Stimulated activated CD4-positive, alpha-beta T cell treated with anti-CD3 and anti-CD28 coated beads, Interleukin-15, amount 100 ng/mL, for 48 hours (primary cell): Measurements from ENCODE around the gene JAZF1.

Source experiments
- DNase-seq, 2 donors: peaks; one replicate each; pipeline ENCODE4 v3.0.0-alpha.2; 2020; ENCODE audit warnings: low read depth in 2 of 2

The JAZF1 gene

DNA sequence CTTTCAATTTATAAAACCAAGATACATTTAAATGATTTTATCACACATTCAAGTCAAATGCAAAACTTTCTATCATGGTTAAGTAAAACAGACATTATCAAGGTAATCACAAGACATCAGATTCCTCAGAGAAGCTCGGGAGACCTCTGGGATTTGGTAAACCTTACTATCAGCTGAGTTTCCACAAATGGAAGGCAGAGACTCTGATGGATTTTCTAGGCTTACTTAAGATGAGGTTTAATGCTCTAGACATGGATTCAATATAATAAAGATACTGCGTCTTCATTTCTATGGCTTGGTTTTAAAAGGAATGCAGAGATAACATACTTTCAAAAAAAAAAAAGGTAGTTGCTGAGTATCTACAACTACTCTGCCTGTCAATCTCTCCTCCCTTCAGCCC lies 171.7 kb downstream of the JAZF1 start:
- no peak for DNase-seq

DNA sequence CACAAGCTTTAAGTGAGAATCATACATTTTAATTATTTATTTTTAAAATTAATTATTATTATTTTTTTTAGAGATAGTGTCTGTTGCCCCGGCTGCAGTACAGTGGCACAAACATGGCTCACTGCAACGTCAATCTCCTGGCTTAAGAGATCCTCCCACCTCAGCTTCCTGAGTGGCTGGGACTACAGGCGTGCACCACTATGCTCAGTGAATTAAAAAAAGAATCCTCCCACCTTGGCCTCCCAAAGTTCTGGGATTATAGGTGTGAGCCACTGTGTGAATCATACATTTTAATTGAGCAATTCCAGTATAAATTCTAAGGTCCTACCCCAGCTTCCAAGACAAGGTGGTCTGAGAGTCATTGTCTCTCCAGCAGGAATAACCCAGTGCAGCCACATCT lies 172.4 kb downstream of the JAZF1 start:
- no peak for DNase-seq

DNA sequence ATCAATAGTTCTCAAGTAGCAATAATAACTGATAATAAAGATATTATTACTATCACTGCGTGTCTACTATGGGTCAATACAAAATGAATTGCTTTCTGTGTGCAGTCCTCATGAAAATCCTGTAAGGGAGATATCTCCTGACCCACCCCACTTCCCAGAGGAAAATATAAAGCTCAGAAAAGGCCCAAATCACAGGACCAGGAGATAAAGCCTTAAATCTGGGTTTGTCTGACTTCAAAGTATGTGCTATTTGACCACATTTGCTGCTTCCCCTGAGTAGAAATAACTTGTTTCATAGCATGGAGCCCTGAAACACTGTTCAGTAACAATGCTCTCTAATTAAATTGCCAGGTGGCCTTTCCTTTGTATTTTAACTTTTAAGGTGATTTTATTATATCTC lies 174.1 kb downstream of the JAZF1 start:
- no peak for DNase-seq

DNA sequence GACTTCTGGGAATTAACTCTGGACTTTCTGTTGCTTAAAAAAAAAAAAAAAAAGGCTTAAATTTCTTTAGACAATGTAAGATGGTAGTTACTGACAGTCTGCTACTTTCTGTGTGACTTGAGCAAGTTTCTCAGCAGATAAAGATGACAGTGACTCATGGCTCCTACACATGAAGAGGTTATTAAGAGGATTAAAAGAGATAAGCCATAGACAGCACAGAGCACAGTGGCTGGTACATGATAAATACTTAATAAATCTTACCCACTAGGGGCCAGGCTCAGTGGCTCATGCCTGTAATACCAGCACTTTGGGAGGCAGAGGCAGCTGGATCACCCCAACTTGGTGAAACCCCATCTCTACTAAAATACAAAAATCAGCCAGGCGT lies 174.8 kb downstream of the JAZF1 start:
- no peak for DNase-seq

DNA sequence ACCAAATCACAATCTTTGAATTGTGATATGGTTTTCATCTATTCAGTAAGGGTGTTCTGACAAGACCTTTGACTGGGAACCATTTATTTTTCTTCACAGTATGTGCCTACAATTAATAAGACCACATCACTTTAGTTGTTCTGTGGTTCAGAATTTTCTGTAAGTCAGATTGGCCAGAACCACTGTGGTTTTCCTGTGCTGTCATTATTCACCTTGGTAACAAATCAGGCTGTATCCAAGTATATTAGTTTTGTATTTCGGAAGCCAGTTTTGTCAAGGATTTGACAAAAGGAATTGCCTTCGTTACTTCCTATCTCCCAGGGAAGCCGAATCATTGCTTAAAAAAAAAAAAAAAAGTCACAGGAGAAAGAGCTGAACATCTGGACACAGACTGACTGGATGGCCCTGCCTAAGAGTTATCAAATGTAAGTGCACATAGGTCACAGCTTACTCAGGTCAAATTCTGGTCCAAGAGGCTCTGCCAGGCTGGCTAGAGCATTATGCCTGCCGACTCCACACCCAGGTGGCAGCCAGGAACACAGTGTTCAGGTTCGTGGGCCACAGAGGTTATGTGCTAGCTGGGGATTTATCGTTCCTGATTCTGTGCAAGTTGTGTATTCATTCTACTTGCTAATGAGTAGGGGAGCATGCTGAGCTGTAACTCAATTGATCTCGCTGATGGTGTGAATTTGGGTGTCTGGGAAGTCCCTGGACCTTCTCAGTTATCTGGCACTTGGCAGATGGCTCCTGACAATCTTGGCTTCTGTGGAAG lies 175.3 kb downstream of the JAZF1 start:
- no peak for DNase-seq

DNA sequence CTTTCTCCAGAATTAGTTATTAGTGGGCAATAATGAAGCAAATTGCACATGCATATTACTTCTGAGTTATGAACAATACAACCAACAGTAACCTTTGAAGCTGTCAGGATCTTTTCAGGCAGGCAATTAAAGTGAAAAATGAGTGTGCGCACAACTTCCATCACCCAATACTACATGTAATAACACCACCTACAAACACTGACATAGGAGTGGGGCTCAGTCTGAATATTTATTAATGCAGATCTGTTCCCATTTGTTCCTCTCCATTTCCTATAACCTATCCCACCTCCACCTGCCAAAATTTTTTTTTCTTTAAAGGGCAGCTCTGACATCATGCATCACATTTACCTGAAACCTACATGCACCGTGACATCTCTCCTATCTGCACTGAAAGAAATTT lies 177.2 kb downstream of the JAZF1 start:
- no peak for DNase-seq

DNA sequence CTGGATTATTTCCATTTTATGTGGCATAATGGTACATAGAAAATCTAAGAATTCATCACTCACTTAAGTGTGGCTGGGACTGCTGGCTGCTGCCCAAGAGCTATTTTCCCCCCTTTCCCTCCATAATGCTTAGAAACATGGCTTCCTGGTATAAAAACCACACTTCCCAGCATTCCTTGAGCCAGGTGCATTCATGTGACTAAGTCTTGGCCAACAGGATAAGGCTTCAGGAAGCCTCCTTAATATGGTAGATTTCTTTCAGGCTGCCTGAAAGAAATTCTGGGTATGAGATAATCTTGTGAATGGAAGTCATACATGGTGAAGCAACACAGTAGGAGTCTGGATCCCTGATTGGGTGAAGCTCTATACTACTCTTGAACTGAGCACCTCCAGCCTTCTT lies 178.0 kb downstream of the JAZF1 start:
- no peak for DNase-seq

DNA sequence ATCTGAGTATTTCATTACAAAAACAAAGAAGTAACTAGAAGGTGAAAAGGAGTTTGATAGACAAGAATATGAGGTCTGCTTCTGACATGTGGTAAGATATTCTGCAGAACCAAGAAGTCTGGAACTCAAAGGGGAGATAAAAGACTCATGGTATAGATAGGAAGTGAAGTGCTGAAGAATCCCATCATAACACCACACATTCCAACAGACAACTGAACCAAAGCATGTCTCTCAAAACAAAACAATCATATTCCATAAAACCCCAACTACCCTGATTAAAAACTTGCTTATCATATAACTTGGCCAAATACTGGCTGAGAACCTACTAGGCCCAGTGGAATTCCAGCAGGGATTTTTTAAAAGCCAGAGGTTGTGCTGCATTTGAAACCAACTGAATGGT lies 178.7 kb downstream of the JAZF1 start:
- no peak for DNase-seq

DNA sequence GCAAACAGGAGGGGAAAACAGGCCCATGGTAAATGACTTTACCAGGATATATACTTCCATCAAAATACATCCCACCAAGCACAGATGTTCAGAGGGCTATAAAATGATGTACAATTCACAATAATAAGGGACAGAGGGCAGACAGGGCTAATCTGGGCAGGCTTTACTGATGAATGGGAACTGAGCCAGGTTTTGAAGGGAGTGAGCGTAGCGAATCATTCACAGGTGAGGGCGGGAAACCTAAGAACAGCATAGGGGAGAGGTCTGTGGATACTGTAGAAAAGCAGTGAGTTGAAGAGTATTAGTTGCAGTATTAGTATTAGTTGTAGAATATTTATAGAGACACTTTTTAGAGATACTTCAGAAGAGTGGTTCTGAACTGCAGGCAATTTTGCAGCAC lies 180.8 kb downstream of the JAZF1 start:
- DNase-seq = no peak

DNA sequence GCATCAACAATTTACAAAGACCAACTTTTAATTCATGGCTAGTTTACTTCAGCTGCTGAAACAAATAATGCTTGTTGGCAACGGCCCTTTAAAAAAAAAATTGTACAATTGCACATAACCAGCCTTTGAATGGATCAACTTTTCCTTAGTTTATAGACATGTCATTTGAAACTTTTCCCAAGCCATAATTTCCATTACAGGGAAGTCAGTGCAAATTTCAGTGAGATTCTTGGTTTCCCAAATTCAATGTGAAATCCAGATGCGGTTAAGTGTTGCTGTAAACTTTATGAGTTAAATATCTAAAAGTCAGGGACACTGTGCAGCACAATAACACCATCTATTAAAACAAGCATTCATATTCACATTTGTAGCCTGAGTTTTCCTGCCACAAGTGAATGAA lies 182.2 kb downstream of the JAZF1 start:
- no peak for DNase-seq

DNA sequence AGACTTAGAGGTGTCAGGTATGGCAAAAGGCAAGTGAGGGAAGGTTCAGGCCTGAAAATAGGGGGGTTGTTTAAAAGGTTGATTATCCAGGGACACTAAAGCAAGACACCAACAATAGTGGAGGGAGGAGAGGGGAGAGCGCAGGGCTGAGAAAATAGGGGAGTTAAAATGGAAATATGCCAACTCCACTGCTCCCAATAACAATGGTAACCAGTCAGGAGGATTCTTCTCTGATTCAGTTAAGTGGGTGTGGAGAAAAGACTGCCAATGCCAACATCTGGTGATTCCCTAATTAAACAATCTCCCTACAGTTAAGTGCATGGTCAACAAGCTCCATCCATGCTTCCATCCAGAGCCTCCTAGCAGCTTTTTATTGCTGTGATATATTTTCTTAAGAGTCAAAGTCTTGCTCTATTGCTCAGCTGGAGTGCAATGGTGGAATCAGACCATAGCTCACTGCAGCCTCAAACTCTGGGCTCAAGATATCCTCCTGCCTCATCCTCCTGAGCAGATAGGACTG lies 183.3 kb downstream of the JAZF1 start:
- DNase-seq = no peak

DNA sequence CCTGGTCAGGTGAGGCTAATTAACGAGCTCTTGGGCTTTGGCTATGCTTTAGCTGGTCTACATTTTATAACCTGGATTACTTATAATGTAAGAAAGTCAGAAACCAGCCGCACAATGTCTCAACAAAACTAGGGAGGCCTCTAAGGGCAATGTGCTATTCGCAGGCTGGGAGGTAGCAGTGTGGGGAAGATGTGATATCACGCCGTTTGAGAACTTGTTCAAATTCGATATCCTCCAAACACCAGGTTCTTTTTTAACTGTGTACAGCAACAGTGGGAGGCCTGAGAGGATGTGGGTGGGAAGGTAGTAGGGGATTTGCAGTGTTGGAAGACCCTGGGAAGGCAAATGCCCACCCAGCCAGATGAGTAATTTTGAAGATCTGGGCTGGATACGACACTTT lies 184.5 kb downstream of the JAZF1 start:
- DNase-seq = no peak

DNA sequence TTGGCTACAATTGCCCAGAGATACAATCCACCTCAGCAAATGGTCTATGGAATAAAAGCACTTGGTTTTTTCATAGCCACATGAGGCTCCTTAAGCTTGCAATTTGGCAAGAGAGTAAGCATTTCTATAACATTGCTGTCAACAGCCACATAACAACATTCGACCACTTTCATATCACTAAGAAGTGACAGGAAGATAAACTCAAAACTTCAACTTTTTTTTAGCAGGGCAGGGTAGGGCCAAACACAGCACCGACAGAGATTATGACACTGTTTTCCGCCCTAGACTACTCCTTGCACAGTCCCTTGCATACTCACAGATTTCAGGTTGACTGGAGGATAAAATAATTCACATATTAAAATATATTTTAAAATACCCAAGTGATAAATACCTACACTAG lies 185.4 kb downstream of the JAZF1 start:
- no peak for DNase-seq

DNA sequence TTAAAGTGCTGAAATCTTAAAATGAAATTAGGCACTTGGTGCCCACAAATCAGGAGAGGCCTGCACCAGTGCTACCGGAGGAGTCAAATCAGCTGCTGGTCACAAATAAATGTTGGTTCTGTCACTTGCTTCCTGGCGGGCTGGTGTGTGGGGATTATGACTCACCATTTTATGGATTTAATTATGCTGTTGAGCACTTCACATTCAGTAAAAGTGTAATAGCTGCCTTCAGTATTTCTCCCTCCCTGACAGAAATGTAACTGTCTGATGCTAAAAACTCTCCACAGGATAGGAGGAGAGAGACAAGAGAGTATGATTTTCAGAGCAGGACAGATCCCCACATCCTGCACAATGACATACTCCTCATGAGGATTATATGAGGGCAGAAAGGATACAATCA lies 186.0 kb downstream of the JAZF1 start:
- no peak for DNase-seq

DNA sequence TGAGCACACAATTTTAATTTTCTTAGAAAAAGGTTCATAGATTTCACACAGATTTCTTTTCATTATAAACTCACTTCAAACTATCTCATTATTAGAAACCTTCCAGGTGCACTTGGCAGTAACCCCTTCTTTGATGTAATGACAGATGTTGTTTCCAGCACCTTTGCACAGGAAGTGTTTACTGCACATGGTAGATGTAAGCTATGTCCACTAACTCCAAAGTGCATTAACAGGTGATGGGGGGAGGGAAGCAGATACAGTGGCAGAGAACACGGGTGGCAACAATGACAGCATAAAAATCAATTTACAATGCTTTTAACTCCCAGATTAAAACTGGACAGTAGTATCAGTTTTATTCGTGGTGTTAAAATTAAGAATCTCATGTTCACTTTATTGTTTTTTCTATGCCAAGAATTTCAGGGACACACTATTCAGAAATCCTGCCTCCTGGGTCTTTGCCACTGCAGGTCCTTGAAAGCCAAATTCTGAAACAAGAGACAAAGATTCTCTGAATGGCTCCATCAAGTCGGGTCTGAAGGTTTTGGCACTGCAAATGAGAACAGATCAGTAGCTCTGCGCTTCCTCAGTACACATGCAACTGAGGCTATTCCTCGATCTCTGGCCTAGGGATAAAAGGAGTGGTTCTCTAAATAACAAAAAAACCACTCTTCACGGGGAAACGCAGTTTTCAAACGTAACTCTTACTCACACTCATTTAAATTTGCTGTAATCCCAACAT lies 187.7 kb downstream of the JAZF1 start:
- no peak for DNase-seq

DNA sequence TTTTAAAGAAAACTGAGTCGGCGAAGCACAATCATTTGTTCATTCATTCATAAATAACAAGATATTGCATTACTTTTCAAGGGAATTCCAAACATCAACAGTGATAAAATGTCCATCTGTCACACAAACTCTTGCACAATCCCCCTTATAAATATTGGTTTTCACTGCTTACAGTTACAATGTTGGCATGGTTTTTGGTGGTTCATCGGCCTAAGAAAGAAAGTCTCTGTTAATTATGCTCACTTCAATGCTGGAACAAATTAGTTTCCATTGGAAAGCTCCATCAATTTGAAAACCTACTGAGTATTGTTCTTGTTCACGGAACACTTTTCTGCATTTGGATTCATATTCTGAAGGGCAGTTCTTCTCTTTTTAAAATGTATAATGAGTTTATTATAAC lies 188.5 kb downstream of the JAZF1 start:
- DNase-seq = no peak

DNA sequence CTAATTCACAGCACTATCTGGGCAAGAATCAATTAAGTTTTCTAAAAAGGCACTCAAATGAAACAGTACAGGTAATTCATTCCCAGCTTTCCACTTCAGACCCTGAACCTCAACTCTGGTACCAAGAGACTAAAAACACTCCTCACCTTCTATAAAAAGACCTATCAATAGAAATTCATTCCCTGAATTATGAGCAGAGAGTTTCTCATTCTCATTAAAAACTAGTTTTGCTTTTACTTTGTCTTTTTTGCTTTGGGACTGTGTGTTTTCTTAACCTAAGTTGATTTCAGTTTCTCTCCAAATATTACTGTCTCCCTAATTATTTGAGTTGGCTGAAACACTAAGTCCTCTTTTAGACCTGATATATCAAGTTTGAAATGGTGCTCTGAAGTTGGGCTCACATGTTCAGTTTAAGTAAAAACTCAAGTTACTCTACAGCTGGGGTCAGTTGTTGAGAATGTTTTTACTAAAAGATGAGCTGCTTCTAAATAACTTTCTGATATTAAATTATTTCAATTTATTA lies 189.5 kb downstream of the JAZF1 start:
- no peak for DNase-seq

DNA sequence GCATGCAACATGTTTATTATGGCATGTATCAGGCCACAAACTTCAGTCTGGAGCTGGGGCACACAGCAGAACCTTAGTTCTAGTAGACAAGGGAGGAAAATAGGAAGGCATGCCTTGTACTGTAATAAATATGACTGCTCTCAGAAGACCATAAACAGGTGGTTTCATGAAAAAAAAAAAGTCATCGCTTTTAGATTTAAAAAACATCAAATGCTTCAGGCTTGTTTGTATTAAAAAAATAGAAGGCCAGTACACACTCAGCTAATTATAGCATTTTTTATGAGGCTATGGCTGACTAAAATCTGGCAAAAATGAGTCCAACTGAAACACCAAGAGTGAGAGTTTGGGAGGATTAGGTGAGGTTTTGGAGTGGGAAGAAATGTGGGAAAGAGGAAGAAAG lies 204.1 kb downstream of the JAZF1 start:
- no peak for DNase-seq

DNA sequence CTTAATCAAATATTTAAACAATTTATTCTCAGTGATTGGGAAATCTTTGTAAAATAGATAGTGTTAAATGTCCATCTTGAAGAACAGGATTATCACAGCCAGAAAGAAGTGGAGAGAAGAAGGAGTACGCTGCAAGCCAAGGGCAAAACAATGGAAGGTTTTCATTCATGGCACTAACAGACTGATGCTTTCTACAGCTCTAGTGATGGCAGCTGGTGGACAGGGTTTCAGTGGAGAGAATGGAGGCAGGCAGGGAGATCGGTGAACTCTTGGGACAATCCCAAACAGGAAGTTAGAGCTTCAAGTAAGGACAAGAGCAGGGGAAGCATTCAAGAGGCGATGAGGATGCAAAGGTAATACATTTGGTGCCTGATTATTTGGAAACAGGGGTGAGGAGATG lies 207.0 kb downstream of the JAZF1 start:
- no peak for DNase-seq

DNA sequence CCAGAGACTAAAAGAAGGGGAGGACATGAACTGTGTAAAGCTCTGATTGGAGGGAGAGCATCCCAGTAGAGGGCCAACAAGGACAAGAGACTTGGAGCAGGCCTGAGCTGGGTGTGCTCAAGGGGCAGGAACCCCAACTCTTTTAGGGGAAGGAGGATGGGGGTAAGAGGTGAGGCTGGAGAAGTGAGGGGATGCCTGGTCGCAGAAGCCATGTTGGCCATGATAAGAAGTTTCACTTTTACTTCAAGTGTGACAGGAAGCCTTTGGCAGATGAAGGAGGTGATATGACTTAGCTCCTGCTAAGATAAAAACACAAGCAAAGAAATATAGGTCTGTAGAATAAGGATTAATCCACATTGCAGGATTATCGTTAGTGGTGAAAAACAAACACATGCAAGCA lies 208.3 kb downstream of the JAZF1 start:
- no peak for DNase-seq

DNA sequence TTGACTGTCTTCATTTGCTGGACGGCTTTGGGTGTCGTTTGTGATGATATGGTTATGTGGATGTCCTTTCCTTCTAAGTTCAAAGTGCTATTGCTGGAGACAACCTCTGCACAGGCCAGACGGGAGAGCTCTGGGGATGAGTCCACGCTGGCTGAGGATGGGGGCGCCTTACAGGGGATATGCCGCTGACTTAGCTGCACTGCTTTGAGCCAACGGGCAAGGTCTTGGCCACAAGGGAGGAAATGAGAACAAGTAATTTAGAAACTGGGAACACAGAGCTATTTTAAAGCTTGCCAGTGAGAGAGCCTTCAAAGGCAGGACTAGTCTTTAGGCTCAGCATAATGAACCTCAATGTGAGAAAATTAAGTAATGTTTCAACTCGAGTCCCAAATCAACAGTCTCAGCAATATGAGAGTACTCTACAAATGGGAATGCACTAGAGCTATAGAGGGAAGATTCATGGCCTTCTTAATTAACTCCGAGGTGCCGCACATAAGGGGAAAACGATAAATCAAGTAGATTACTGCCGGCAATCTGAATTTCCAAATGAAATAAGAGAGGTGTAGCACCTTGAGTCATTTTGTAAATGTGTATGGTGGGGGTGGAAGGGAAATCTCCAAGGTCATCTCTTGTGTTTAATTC lies 209.3 kb downstream of the JAZF1 start:
- no peak for DNase-seq

DNA sequence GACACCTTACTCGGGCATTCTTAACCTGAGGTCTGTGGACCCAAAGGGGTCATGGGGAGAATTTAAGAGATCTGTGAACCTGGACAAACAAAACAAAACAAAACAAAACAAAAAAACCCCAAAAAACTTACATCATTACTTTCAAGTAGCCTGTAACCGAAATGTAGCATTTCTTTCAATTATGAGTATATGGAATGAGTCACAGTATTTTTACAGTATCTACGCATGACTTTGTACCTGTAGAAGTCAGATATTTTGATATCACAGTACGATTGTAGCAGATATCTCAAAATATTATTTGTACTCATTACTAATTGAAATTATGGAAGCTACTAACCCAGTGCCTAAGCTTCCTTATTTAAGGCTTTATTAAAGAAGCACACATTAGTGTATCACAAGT lies 210.2 kb downstream of the JAZF1 start:
- DNase-seq = no peak

DNA sequence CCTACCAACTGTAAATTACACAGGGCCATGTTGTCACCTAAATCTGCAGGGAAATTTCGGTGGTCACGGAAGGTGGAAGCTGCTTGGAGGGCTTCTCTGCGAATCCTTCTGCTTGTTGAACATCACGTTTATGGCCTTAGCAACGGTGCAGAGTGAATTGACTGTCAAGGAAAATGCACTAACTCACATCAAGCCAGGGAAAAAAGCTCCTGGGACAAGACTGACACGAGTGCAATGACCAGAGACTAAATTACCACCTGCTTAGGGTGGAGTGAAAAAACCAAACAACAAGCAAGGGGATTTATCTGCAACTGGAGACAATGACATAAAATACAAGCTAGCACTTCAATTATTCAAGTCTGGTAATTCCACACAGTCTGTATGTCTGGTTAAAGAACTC lies 211.2 kb downstream of the JAZF1 start:
- no peak for DNase-seq
